ENCODE measurements around the gene FBLN7.
A peak's percentile ranks its signal among the peaks of the same experiment; 100 is the strongest.
"Not testable (repeated sequence)": the region's sequence is repeated elsewhere in the genome, so short reads cannot be mapped to it uniquely, and the experiment has no call there.

The FBLN7 gene

DNA sequence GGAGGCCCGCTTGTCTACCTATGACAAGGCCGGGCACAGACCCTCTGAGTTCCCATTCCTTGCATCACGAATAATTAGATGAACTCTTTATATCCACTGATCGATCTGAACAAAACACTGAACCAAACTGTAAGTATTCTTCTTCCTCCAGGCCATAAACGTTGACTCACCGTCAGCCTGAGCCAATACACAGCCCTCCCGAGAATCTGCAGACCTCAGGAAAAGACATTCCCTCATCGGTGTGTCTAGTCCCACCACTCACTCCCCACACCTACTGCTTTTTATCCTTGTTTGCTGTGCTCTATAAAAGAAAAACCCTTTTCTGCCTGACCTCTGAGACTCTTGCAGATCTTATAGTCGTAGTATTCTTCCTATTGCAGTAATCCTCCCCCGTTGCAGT, 42.1 kb upstream of the FBLN7 start:
- Histone ChIP-seq H3K4me1 (no peaks in the 10 kb centered on the region), H3K27me3 (no peaks in the 10 kb centered on the region), H3K9me3 (no peaks in the 10 kb centered on the region), H3K36me3 (no peaks in the 10 kb centered on the region; the same call in 1 of the 2 replicates), H3K4me3 (ENCODE audit: low read depth, low read length) (no peak overlapping the region)
- TF ChIP-seq, protein P1, sequence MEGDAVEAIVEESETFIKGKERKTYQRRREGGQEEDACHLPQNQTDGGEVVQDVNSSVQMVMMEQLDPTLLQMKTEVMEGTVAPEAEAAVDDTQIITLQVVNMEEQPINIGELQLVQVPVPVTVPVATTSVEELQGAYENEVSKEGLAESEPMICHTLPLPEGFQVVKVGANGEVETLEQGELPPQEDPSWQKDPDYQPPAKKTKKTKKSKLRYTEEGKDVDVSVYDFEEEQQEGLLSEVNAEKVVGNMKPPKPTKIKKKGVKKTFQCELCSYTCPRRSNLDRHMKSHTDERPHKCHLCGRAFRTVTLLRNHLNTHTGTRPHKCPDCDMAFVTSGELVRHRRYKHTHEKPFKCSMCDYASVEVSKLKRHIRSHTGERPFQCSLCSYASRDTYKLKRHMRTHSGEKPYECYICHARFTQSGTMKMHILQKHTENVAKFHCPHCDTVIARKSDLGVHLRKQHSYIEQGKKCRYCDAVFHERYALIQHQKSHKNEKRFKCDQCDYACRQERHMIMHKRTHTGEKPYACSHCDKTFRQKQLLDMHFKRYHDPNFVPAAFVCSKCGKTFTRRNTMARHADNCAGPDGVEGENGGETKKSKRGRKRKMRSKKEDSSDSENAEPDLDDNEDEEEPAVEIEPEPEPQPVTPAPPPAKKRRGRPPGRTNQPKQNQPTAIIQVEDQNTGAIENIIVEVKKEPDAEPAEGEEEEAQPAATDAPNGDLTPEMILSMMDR (IDR thresholded peaks at IDR 0.05; ENCODE audit: low read depth, low read length): no peak
- peak; percentile 14 for DNase-seq

DNA sequence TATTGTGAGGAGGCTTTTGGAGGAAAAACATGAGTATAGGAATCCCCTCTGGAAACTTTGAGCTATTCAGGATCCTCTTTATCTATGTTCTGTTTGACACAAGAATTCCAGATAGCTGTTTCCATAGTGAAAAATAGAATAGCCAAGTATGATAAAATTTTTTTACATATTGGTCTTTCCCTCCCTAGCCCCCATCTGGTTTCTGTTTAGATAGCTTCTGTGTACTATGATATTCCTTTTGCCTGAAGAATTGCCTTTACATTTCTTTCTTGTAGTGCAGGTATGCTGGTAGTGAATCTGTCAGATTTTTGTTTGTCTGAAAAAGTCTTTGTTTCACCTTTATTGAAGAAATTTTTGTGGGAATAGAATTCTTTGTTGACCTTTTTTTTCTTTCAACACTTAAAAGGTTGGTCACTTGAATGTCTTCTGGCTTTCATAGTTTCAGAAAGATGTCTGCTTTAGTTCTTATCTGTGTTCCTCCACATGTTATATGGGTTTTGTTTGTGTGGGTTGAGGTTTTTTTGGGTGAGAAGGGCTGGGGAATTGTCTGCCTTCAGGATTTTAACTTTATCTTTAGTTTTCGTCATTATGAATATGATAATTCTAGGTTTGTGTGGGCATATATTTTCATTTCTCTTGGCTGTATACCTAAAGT, 29.9 kb upstream of the FBLN7 start:
- no peaks in the 10 kb centered on the region for H3K4me1 ChIP-seq
- no peak for DNase-seq
- H3K4me3 ChIP-seq (ENCODE audit: low read depth, low read length): no peak overlapping the region
- no peaks in the 10 kb centered on the region for H3K9me3 ChIP-seq
- TF ChIP-seq, protein P1 (IDR thresholded peaks at IDR 0.05; ENCODE audit: low read depth, low read length): no peak
- H3K36me3 ChIP-seq: no peaks in the 10 kb centered on the region
- H3K27me3 ChIP-seq: no peaks in the 10 kb centered on the region

DNA sequence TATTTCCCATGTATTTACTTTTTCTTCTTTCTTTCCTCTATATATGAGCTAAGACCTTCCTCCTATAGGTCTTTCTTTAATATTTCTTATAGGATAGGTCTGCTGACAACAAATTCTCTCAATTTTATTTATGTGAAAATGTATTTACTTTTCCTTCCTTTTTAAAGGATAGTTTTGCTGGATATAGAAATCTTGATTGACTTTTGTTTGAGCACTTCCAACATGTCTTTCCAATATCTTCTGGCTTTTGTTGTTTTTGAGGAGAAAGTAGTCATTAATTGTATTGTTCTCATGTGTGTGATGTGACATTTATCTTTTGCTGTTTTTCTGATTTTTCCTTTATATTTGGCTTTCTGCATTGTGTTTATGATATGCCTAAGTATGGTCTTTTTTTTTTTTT, 28.9 kb upstream of the FBLN7 start:
- Histone ChIP-seq H3K9me3 (no peaks in the 10 kb centered on the region), H3K27me3 (no peaks in the 10 kb centered on the region), H3K36me3 (no peaks in the 10 kb centered on the region), H3K4me1 (no peaks in the 10 kb centered on the region), H3K4me3 (ENCODE audit: low read depth, low read length) (no peak overlapping the region)
- TF ChIP-seq, protein P1 (IDR thresholded peaks at IDR 0.05; ENCODE audit: low read depth, low read length): no peak
- DNase-seq: no peak

DNA sequence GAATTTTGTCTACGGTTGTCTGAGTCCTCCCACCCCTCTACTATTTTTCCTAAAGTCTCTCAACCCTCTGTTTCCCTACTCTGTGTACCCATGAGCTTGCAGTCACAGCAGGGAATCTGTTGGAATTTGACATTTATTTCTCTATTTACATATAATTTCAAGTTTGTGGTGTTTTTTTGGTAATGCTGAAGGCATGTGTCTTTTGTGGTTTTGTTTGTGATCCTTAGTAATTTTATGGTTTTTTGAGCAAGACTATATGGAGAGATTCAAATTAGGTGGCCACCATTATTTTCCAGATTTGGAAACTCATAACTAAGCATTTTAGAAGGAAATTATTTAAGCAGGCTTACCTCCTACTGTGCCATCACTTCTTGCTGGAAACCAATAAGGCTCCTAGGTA, 27.2 kb upstream of the FBLN7 start:
- DNase-seq: no peak
- Histone ChIP-seq H3K4me1 (no peaks in the 10 kb centered on the region), H3K36me3 (no peaks in the 10 kb centered on the region), H3K9me3 (no peaks in the 10 kb centered on the region), H3K4me3 (ENCODE audit: low read depth, low read length) (no peak overlapping the region), H3K27me3 (no peaks in the 10 kb centered on the region)
- TF ChIP-seq, protein P1 (IDR thresholded peaks at IDR 0.05; ENCODE audit: low read depth, low read length): no peak

DNA sequence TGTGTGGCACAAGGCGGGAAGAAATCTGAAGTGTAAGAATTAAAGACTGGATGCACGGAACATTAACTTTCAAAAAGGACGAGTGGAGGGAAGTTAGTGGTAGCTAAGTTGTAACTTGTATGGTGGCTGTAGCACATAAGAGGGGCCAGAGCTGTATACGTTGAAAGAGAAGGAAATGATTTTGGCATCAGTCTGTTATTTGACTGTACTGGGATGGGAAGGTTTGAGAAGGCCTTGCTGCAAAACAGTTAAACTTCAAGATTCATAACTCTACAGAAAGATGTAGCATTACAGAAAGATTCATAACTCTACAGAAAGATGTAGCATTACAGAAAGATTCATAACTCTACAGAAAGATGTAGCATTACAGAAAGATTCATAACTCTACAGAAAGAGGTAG, 24.8 kb upstream of the FBLN7 start:
- H3K36me3 ChIP-seq: not testable (repeated sequence)

DNA sequence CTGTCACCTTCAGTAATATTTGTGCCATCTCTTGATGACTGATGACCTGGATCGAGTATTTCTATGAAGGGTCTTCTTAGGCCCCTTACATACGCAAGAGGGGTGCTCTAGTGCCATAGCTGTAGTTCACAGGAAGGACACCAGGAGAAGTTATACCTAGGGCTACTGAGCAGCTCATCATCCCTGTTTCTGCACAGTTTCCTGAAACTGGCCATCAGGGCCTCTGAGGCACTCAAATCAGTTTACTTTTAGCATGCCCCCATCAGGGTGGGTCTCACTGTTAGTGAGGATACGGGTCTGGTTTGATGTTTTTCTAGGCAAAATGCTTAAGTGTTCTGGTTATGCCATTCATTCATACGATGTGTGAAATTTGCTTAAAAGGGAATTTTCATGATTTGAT, 20.0 kb upstream of the FBLN7 start:
- DNase-seq: no peak
- Histone ChIP-seq H3K9me3 (no peaks in the 10 kb centered on the region), H3K27me3 (no peaks in the 10 kb centered on the region), H3K4me3 (ENCODE audit: low read depth, low read length) (no peak overlapping the region), H3K36me3 (no peaks in the 10 kb centered on the region), H3K4me1 (no peaks in the 10 kb centered on the region)
- TF ChIP-seq, protein P1 (IDR thresholded peaks at IDR 0.05; ENCODE audit: low read depth, low read length): peak; percentile 30; the same call in 1 of the 2 replicates

More for the DNA sequence above, 24.8 kb upstream of the FBLN7 start:
- H3K27me3 ChIP-seq; H3K4me1 ChIP-seq; H3K9me3 ChIP-seq; H3K4me3 ChIP-seq (ENCODE audit: low read depth, low read length); DNase-seq: not testable (repeated sequence)
